Heart left ventricle (tissue), 13 donors: ENCODE measurements around the gene MSANTD1.

ENCODE experiments used
- POLR2A ChIP-seq, 2 donors: fragments of 450-650 bp; IDR thresholded peaks; one replicate each; pipeline ENCODE4 v1.6.1; 2017; ENCODE audit warnings: antibody characterized with exemption in 2 of 2, mild to moderate bottlenecking in 2 of 2, moderate library complexity in 2 of 2
- TF ChIP-seq, protein P1 (sequence below), 12 donors: fragments of 200-600 bp; sonication (generic) in 4 of 12; IDR thresholded peaks; one replicate each; pipeline versions ENCODE4 v1.5.0 to v1.8.0; 2018 to 2022; ENCODE audit warnings: antibody characterized with exemption in 12 of 12, mild to moderate bottlenecking in 5 of 12
- donor health status: ischemic (EF 13 %, LVEDD 7.1; RV severe dilation, severe dysfunction).
- donor health status: DM: no; HTN: yes; CAD: no.
- donor health status: DM: no; HTN: no; CAD: no.
- donor health status: ischemic (EF 25% LVEDD 6.9; RV normal size, moderate dysfunction).
- donor health status: ischemic (EF 25% LVEDD 5.7; RV mildly dilated, moderate dysfunction).
- donor health status: ischemic (EF 35%, LVEDD 5.7; RV mildly dilated, moderate dysfunction).
- donor health status: nonischemic (EF 11% LVEDD 7.7; RV severe dilation, severe dysfunction).
- donor health status: DM: yes; HTN: yes; CAD: no.
- donor health status: PGD.
- donor health status: ischemic (EF 29% LVEDD 5.4; RV normal size, mild dysfunction).
- donor health status: nonischemic (EF 23%, LVEDD 6.1; RV moderate dilation, normal function).

DNA sequence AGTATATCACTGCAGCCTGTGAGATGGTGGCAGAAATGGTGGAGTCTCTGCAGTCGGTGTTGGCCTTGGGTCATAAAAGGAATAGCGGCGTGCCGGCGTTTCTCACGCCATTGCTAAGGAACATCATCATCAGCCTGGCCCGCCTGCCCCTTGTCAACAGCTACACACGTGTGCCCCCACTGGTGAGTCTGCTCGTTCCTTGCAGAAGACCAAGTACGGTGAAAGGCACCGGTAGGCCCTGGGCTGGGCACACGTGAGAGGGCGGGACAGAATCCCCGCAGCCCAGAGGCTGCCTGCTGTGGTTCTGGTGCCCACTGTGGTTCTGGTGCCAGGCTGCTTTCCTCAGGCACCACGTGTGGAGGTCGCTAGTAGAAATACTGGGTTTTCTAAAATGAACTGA lies 31.2 kb upstream of the MSANTD1 start:
- TF ChIP-seq, protein P1, sequence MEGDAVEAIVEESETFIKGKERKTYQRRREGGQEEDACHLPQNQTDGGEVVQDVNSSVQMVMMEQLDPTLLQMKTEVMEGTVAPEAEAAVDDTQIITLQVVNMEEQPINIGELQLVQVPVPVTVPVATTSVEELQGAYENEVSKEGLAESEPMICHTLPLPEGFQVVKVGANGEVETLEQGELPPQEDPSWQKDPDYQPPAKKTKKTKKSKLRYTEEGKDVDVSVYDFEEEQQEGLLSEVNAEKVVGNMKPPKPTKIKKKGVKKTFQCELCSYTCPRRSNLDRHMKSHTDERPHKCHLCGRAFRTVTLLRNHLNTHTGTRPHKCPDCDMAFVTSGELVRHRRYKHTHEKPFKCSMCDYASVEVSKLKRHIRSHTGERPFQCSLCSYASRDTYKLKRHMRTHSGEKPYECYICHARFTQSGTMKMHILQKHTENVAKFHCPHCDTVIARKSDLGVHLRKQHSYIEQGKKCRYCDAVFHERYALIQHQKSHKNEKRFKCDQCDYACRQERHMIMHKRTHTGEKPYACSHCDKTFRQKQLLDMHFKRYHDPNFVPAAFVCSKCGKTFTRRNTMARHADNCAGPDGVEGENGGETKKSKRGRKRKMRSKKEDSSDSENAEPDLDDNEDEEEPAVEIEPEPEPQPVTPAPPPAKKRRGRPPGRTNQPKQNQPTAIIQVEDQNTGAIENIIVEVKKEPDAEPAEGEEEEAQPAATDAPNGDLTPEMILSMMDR (IDR thresholded peaks at IDR 0.05) = no peak
- no peak for TF ChIP-seq POLR2A (IDR thresholded peaks at IDR 0.05)
